B cell (primary cell): ENCODE measurements around the gene ITPR2. TPM values are rescaled to one million over a fixed set of nuclear protein-coding genes. Genes with fewer than 3 reads are reported as not detected.
"Not testable (repeated sequence)": the region's sequence is repeated elsewhere in the genome, so short reads cannot be mapped to it uniquely, and the experiment has no call there.

Experiments used
- ATAC-seq: fragments of 200-7000 bp; cut with Tn5 transposase; one replicate; pipeline ENCODE4 v1.10.0; 2021; ENCODE audit warnings: low read depth, mild to moderate bottlenecking, moderate number of reproducible peaks, moderate library complexity
- CTCF ChIA-PET: fragments of 350-600 bp; sonication (Branson Sonifier 250); formaldehyde crosslinking; loops from one replicate; lab custom pipeline; 2021; ENCODE audit warnings: antibody characterized with exemption, inconsistent platforms; lab: Charles Lee
- POLR2A ChIA-PET: fragments of 350-600 bp; sonication (Branson Sonifier 250); formaldehyde crosslinking; loops from one replicate; lab custom pipeline; 2021; ENCODE audit warnings: antibody characterized with exemption; lab: Charles Lee
- DNase-seq: peaks from one replicate; pipeline ENCODE4 v3.0.0; 2013
- H2AFZ ChIP-seq: 2 replicates; pipeline ENCODE4 v1.6.1; 2012; ENCODE audit warnings: mild to moderate bottlenecking, low read depth, low read length; ENCODE audit not compliant: insufficient read depth, poor library complexity, severe bottlenecking
- H3K27ac ChIP-seq, 2 donors: 1 replicate in 1 of 2; 2 replicates in 1 of 2; pipeline ENCODE4 v1.5.1; 2012 to 2013; ENCODE audit warnings: low read length in 2 of 2, mild to moderate bottlenecking in 2 of 2, moderate library complexity in 1 of 2
- H3K27me3 ChIP-seq, 4 experiments: fragments of 200-600 bp in 1 of 4; sonication (generic) in 1 of 4; replicated peaks in 1 of 4; 1 replicate in 2 of 4; 2 replicates in 2 of 4; pipeline versions ENCODE4 v1.6.1 to v1.7.0; 2013 to 2016; ENCODE audit warnings: low read length in 3 of 4, mild to moderate bottlenecking in 2 of 4, mixed read lengths in 1 of 4, moderate library complexity in 1 of 4; ENCODE audit not compliant: insufficient read depth in 4 of 4, control insufficient read depth in 3 of 4; ENCODE audit errors: control extremely low read depth in 1 of 4
- H3K36me3 ChIP-seq, 2 experiments: replicated peaks in 1 of 2; 1 replicate in 1 of 2; 2 replicates in 1 of 2; pipeline versions ENCODE4 v1.6.1 to v1.7.1; 2013; ENCODE audit warnings: low read length in 1 of 2; ENCODE audit not compliant: insufficient read depth in 2 of 2, control insufficient read depth in 1 of 2; ENCODE audit errors: control extremely low read depth in 1 of 2, extremely low read depth in 1 of 2
- H3K4me1 ChIP-seq, 2 donors: fragments of 200-600 bp in 1 of 2; sonication (generic) in 1 of 2; 1 replicate in 1 of 2; 2 replicates in 1 of 2; pipeline versions ENCODE4 v1.5.1 to v1.6.1; 2013 to 2017; ENCODE audit warnings: low read length in 2 of 2; ENCODE audit not compliant: control insufficient read depth in 2 of 2, insufficient read depth in 2 of 2
- H3K4me2 ChIP-seq: replicated peaks from 2 replicates; pipeline ENCODE3; 2012; ENCODE audit warnings: mild to moderate bottlenecking, low read depth, low read length; ENCODE audit not compliant: poor library complexity, severe bottlenecking
- H3K4me3 ChIP-seq, 5 experiments: fragments of 200-600 bp in 1 of 5; sonication (generic) in 1 of 5; 1 replicate in 3 of 5; 2 replicates in 2 of 5; pipeline versions ENCODE4 v1.5.1 to v1.7.0; 2011 to 2016; ENCODE audit warnings: low read length in 4 of 5, mild to moderate bottlenecking in 4 of 5, low read depth in 2 of 5, control low read depth in 1 of 5, moderate library complexity in 1 of 5; ENCODE audit not compliant: insufficient read depth in 1 of 5; ENCODE audit errors: control extremely low read depth in 1 of 5, extremely low read depth in 1 of 5
- H3K79me2 ChIP-seq: fragments of 200-600 bp; sonication (generic); one replicate; pipeline ENCODE4 v1.6.0; 2016; ENCODE audit warnings: low read length; ENCODE audit not compliant: control insufficient read depth, insufficient read depth
- H3K9ac ChIP-seq: fragments of 200-600 bp; sonication (generic); 2 replicates; pipeline ENCODE4 v1.6.1; 2017; ENCODE audit warnings: mild to moderate bottlenecking, low read length, moderate library complexity
- H3K9me3 ChIP-seq, 3 donors: one replicate each; pipeline versions ENCODE4 v1.6.1 to v1.7.1; 2013; ENCODE audit warnings: low read length in 2 of 3; ENCODE audit not compliant: control insufficient read depth in 2 of 3, insufficient read depth in 1 of 3; ENCODE audit errors: control extremely low read depth in 1 of 3
- H4K20me1 ChIP-seq: 2 replicates; pipeline ENCODE4 v1.6.0; 2012; ENCODE audit warnings: mild to moderate bottlenecking, low read length; ENCODE audit not compliant: insufficient read depth, control insufficient read depth, poor library complexity, severe bottlenecking
- H3K27ac Mint-ChIP-seq: one replicate; pipeline ENCODE4 v1.8.0; 2021; ENCODE audit warnings: mixed read lengths
- H3K27me3 Mint-ChIP-seq: one replicate; pipeline ENCODE4 v1.8.0; 2021; ENCODE audit warnings: mixed read lengths
- H3K4me1 Mint-ChIP-seq: one replicate; pipeline ENCODE4 v1.8.0; 2021; ENCODE audit warnings: mixed read lengths
- H3K4me3 Mint-ChIP-seq: one replicate; pipeline ENCODE4 v1.8.0; 2021; ENCODE audit warnings: mixed read lengths
- H3K9me3 Mint-ChIP-seq: one replicate; pipeline ENCODE4 v1.8.0; 2022; ENCODE audit warnings: mixed read lengths; ENCODE audit not compliant: insufficient read depth
- CTCF ChIP-seq: fragments of 200-600 bp; IDR thresholded peaks from one replicate; pipeline ENCODE4 v1.8.0; 2022; ENCODE audit warnings: antibody characterized with exemption, mild to moderate bottlenecking
- EZH2 ChIP-seq: IDR thresholded peaks from 2 replicates; pipeline ENCODE4 v1.6.1; 2012; ENCODE audit warnings: borderline replicate concordance, low read depth, mild to moderate bottlenecking, moderate library complexity, low read length; ENCODE audit not compliant: insufficient read depth, poor library complexity, severe bottlenecking
- WGBS: methylation state at CpG from one replicate; pipeline ENCODE4 v1.1.5; 2013; ENCODE audit warnings: missing lambda C conversion rate; ENCODE audit not compliant: insufficient coverage; 5-methylcytosine and 5-hydroxymethylcytosine counted together
- intact Hi-C: fragments of 100-400 bp; cut with micrococcal nuclease; formaldehyde crosslinking; loops from one replicate; pipeline ENCODE4 v1.10.0; 2022
- polyA plus RNA-seq: library from polyadenylated mRNA; depleted of rRNA; stranded (reverse); fragments of >200 nt; gene quantifications from 2 replicates; pipeline ENCODE4 v1.2.3, GENCODE V29; 2012
- total RNA-seq, 2 donors: library from RNA; stranded (reverse); fragments of 120-200 nt in 1 of 2; gene quantifications; 1 replicate in 1 of 2; 2 replicates in 1 of 2; pipeline versions ENCODE4 v1.2.3 to v1.2.4, GENCODE V29; 2013 to 2022

ITPR2 gene
- total and polyA plus RNA-seq, 2 donors (not counting 1 experiment from before 2014, with no cell fraction given): 4.3 to 113 TPM

- no peaks in the 10 kb centered on the region for H4K20me1 ChIP-seq
- H3K27me3 ChIP-seq: no peaks in the 10 kb centered on the region
- ATAC-seq (no peak), DNase-seq (no peak)
- Mint-ChIP-seq H3K27ac (no peak overlapping the region), H3K4me1 (peaks cover 8% of the 10 kb centered on the region), H3K27me3 (no peaks in the 10 kb centered on the region), H3K9me3 (no peaks in the 10 kb centered on the region), H3K4me3 (no peak overlapping the region)
- H3K4me2 ChIP-seq: no peak overlapping the region
- no peak overlapping the region for H3K4me3 ChIP-seq
- no peaks in the 10 kb centered on the region for H3K4me1 ChIP-seq
- peaks cover 0 to 3% (median 0%) of the 10 kb centered on the region in 3 donors for H3K9me3 ChIP-seq
- POLR2A ChIA-PET: no interaction called here
- H3K27ac ChIP-seq: no peak overlapping the region
- no peaks in the 10 kb centered on the region for H3K36me3 ChIP-seq
- intact Hi-C loops: no loop called here
- TF ChIP-seq CTCF (no peak), EZH2 (no peak)
- H2AFZ ChIP-seq: no peak overlapping the region
- H3K9ac ChIP-seq: no peak overlapping the region
- no CpG with 5 or more reads among the region's 4 CpGs for WGBS
- no peaks in the 10 kb centered on the region for H3K79me2 ChIP-seq
- CTCF ChIA-PET: interaction anchor here (0.6 to 1.8 kb wide), 8 partner anchors 22 to 770 kb away, joined by 3 to 7 read pairs (median 4); partner anchors contain the start of gene ITPR2
These were observed 30.5 kb upstream of the ITPR2 start for GRCh38 chr12:26863515-26863914.

- CTCF ChIA-PET: interaction anchor here (0.6 to 1.8 kb wide), 5 partner anchors 22 to 769 kb away, joined by 3 to 7 read pairs (median 4); no protein-coding TSS in a partner anchor
- not testable (repeated sequence) for H3K36me3 ChIP-seq
These were observed 29.8 kb upstream of the ITPR2 start for GRCh38 chr12:26862787-26863186.

More at GRCh38 chr12:26862787-26863186, 29.8 kb upstream of the ITPR2 start:
- ATAC-seq, DNase-seq, H3K4me3 Mint-ChIP-seq, H3K27me3 Mint-ChIP-seq, H2AFZ ChIP-seq, POLR2A ChIA-PET, H3K9me3 Mint-ChIP-seq, H3K27ac Mint-ChIP-seq, H3K4me1 ChIP-seq, H3K9me3 ChIP-seq, H3K4me1 Mint-ChIP-seq, H3K4me3 ChIP-seq, H3K27ac ChIP-seq, intact Hi-C loops, H3K79me2 ChIP-seq, H3K9ac ChIP-seq, H3K4me2 ChIP-seq, H4K20me1 ChIP-seq, H3K27me3 ChIP-seq: not testable (repeated sequence)
- 100% methylated on average over 3 of the region's 3 CpGs for WGBS
